Ammon's horn (tissue), 1 donor: ENCODE data around the gene RFTN1.

Source experiments
- DNase-seq: peaks from one replicate; pipeline ENCODE4 v3.0.0-alpha.2; 2016; ENCODE audit warnings: low spot score

Gene RFTN1

DNA sequence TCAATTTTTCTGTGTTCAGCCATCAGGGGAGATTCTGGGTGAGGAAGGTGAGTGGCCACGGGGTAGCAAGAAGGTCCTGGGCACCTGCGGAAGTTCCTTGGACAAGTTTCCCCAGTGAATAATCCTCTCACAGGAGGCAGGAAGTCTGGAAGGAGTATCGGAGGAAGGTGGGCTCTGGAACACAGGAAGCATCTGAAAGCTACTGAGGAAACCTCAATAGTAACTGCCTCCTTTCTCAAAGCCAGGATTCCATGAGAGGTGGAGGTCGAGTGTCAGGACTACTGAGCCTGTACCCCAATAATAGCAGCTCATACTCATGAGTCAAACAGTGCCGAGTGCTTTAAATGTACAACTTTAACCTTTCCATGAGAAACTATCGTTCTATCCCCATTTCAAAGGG lies 137.6 kb downstream of the RFTN1 start:
- no peak for DNase-seq

- no peak for DNase-seq
Measured at GRCh38 chr3:16374935-16375245, 138.6 kb downstream of the RFTN1 start.

DNA sequence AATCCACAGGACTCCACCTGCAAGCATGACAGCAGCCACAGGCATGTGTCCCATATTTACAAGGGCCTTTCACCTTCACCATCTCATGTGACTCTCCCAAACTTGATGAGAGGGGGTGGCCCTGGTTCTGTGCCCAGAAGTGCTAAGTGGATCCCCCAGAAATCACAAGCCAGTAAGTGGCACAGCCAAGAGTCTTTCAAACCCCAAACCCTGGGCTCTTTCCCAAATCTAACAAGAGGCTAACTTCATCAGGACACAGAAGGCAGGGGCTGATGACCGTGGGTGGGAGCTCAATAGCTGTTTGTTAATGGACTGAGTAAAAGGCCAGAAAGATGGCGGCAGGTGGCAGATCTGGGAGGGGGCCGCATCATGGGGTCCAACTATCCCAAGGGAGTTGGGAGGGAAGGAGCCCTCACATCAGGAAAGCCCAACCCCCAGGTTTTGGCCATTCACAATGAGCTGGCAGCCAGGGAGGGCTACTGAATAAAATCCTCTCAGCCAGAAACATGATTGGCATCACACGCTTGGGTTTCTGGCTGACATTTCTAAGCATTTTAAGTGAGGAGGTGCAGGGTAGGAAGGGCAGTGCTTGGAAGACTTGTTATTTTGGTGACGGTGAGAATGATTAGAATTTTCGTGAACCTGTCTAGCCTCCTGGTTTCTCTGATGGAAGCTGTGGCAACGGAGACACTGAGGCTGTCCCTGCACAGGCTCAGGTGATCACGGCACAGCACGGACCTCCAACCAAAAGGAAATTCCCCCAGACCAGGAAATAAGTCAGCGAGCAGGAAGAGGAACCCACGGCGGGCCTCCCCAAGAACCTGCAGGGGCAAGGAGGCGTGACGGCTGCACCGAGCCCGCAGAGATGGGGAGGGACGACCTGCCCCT lies 139.2 kb downstream of the RFTN1 start:
- peak; percentile 54 for DNase-seq

- no peak for DNase-seq
Measured at GRCh38 chr3:16373341-16373946, 140.1 kb downstream of the RFTN1 start.

GRCh38 chr3:16372362-16373292 lies 140.9 kb downstream of the RFTN1 start:
- DNase-seq: peak; percentile 39

DNA sequence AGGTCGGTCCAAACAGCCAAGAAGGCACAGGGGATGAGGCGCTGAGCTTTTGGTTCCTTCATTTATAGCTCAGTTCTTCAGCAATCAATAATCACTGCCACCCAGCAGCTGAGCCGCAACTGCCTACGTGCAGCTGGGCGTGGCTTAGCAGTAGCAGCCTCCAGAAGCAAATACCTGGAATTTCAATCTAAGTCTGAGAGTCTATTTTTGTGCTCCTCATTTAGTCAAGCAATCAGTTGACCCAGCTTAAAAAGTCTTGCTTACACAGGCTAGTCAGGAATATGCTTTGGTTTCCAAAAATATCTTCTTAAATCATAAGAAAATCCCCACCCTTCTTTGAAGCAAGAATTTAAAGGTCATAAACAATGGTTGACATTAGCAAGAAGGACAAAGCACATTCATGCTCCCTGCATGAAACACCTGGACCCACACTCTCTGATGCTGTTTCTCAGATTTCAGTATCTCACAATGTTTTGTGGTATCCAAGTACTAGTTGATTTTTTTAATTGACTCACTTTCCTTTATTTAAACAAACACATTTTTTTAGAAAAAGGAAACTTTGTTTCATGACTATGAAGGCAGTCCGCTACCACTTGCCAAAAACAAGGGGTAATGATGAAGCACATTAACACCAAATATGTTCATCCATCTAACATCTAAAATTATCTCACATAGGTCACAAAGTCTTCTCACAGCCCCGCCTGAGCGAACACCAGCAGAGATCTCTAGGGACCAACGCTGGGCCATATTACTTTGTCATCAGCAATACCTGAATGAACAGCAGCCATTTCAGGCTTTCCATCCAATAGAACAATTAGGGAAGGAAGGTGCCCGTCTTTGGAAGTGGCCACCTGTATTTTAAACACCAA lies 142.4 kb downstream of the RFTN1 start:
- no peak for DNase-seq

GRCh38 chr3:16370503-16370871 lies 143.0 kb downstream of the RFTN1 start:
- DNase-seq: no peak

- no peak for DNase-seq
Measured at GRCh38 chr3:16369885-16370284, 143.6 kb downstream of the RFTN1 start.

DNA sequence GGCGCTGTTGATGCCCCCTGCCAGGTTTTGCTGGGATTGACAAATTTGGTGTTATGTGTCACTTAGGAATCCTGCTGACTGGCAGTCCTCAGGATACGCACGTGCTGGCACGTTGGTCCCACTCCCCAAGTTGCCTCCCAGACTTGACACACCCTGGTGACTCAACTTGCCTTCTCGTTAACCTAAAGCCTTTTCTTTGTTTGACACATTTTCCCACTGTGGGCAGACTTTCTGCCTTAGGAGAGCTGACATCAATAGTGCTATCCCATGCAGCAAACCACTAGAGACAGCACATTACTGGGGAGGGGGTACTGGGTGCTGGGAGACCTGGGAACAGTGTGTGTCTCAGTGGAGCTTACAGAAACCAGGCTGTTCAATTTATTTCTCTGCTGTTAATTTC lies 144.2 kb downstream of the RFTN1 start:
- DNase-seq: no peak

- no peak for DNase-seq
Measured at GRCh38 chr3:16366581-16366980, 146.9 kb downstream of the RFTN1 start.

DNA sequence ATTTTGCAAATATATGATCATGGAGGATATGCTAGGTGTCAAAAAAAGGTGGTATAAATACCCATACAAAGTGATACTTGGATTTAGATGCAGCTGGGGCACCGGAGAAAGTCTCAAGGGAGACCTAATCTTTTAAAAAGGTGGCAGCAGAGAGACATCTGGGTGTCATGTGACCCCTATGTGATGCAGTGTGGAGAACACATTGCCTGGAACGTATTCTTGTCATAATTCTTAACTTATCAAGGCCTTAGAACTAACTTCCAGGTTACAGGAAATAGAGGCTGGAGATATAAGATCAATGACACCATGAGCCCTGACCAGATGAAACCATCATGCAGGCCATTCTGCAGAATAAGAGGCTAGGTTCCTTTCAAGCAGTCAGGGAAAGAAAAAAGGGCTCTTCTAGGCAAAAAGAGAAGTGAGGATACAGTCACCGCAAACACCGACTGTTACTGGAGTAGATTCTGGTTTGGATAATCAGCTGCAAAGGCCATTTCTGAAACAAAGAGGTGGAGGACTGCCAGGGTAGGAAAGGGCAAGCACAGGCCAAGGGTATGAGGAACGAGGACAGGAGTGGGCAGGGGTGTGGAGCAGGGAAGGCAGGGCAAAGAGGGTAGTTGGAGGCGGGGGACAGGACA lies 147.9 kb downstream of the RFTN1 start:
- no peak for DNase-seq

DNA sequence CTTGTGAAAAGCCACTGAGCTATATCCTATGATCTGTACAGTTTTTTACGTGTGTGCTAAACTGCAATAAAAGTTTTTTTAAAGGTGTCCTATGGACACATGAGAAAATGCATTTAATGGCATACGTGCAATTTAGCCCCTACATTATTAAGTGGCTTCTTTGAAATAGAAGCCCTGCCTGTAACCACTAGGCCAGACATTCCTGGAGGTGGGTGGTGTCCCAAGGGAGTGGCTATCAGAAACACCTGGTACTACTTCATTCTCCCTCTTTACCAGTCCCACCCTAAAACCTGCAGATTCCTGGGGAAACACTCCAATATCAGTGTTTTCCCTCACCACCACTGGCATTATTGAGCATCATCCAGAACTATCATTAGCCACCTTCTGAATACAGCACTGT lies 148.5 kb downstream of the RFTN1 start:
- no peak for DNase-seq

GRCh38 chr3:16364323-16364722 lies 149.2 kb downstream of the RFTN1 start:
- DNase-seq: no peak

- no peak for DNase-seq
Measured at GRCh38 chr3:16363636-16364035, 149.9 kb downstream of the RFTN1 start.

- no peak for DNase-seq
Measured at GRCh38 chr3:16362770-16363169, 150.7 kb downstream of the RFTN1 start.

- no peak for DNase-seq
Measured at GRCh38 chr3:16361087-16361486, 152.4 kb downstream of the RFTN1 start.

DNA sequence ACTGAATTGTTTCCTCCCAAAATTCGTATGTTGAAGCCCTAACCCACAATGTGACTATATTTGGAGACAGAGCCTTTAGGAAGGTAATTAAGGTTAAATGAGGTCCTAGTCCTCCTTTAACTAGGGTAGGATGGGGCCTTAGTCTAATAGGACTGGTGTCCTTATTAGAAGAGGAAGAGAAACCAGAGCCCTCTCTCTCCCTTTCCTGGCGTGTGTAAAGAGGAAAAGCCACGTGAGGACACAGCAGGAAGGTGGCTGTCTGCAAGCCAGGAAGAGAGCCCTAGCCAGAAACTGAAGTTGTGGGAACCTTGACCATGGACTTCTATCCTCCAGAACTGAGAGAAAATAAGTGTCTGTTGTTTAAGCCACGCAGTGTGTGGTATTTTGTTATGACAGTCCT lies 154.2 kb downstream of the RFTN1 start:
- no peak for DNase-seq

GRCh38 chr3:16358336-16358735 lies 155.2 kb downstream of the RFTN1 start:
- DNase-seq: no peak

DNA sequence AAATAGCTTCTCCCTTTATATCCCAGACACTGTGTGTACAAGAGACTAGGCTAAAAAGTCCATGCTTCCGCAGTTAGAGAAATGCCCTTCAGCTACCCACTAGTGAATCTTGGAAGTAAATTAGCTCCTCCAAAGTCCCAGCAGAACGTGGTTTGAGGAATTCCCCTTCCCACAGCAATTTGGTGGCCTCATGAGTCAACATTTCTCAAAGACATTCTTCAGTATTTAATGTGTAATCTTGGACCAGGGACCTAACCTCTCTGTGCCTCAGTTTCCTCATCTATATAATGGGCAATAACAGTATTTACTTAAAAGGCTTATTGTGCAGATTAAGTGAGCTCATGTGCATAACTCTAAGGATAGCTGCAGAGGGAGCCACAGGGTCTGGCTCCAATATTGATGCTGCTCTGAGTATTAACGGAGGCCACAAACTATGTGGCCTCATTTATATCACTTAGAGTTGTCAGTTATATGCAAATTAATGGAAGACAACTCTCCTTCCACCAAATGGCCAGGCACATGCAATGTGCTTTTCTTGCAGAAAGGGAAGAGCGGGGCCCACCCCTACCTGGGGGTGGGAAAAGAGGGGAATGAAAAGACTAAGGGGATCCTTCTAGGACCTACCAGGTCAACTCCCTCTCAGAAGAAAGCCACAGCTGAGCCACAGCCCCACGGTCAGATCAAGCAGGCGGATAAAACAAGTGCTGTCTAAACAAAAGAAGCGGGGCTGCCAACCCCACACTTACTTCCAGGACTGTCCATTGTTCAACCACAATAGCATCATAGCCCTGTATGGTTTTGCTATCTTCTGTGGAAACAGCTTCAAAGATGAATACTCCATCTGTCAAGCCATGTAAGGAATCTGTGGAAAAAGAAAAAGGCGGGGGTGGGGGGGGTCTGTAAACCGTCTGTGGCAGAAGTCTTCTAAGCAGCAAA lies 156.0 kb downstream of the RFTN1 start:
- DNase-seq: peak; percentile 53

- no peak for DNase-seq
Measured at GRCh38 chr3:16355828-16356227, 157.7 kb downstream of the RFTN1 start.
